BJ (cell line): ENCODE data around the gene NAV2. TPM values are rescaled to one million over a fixed set of nuclear protein-coding genes. Genes with fewer than 3 reads are reported as not detected.

Source experiments
- CTCF ChIA-PET: fragments of 350-600 bp; formaldehyde crosslinking; extraction: SDS; loops from one replicate; lab custom pipeline; 2021; ENCODE audit warnings: antibody characterized with exemption, inconsistent platforms; lab: Yijun Ruan, JAX
- POLR2A ChIA-PET: fragments of 300-600 bp; sonication (Branson Sonifier 250); formaldehyde crosslinking; extraction: SDS; loops from one replicate; lab custom pipeline; 2021; ENCODE audit warnings: antibody characterized with exemption; lab: Charles Lee
- DNase-seq: peaks from one replicate; pipeline ENCODE4 v3.0.0-alpha.2; 2011; ENCODE audit warnings: low read depth
- H3K27me3 ChIP-seq: 2 replicates; pipeline ENCODE4 v1.6.0; 2011; ENCODE audit warnings: low read length; ENCODE audit not compliant: control insufficient read depth, insufficient read depth
- H3K36me3 ChIP-seq: 2 replicates; pipeline ENCODE4 v1.5.1; 2011; ENCODE audit warnings: low read length; ENCODE audit not compliant: control insufficient read depth, insufficient read depth
- H3K4me3 ChIP-seq: 2 replicates; pipeline ENCODE4 v1.5.1; 2011; ENCODE audit warnings: low read depth, mild to moderate bottlenecking, control low read depth, low read length
- polyA plus RNA-seq: library from polyadenylated mRNA; depleted of rRNA; stranded (reverse); fragments of >200 nt; gene quantifications from 2 replicates; pipeline ENCODE4 v1.2.3, GENCODE V29; 2011
- TF ChIP-seq, protein P1 (sequence below): IDR thresholded peaks from 2 replicates; pipeline ENCODE4 v1.5.1; 2011; ENCODE audit warnings: low read depth, mild to moderate bottlenecking, control low read depth, inconsistent platforms, low read length, moderate library complexity; ENCODE audit not compliant: insufficient read depth

NAV2 gene
- polyA plus RNA-seq, 1 experiment: 6.1 TPM

- DNase-seq: no peak
- no peaks in the 10 kb centered on the region for H3K36me3 ChIP-seq
- H3K27me3 ChIP-seq: no peaks in the 10 kb centered on the region
- H3K4me3 ChIP-seq: no peak overlapping the region
- TF ChIP-seq, protein P1, sequence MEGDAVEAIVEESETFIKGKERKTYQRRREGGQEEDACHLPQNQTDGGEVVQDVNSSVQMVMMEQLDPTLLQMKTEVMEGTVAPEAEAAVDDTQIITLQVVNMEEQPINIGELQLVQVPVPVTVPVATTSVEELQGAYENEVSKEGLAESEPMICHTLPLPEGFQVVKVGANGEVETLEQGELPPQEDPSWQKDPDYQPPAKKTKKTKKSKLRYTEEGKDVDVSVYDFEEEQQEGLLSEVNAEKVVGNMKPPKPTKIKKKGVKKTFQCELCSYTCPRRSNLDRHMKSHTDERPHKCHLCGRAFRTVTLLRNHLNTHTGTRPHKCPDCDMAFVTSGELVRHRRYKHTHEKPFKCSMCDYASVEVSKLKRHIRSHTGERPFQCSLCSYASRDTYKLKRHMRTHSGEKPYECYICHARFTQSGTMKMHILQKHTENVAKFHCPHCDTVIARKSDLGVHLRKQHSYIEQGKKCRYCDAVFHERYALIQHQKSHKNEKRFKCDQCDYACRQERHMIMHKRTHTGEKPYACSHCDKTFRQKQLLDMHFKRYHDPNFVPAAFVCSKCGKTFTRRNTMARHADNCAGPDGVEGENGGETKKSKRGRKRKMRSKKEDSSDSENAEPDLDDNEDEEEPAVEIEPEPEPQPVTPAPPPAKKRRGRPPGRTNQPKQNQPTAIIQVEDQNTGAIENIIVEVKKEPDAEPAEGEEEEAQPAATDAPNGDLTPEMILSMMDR: no peak
- CTCF ChIA-PET: interaction anchor here (1.0 to 1.4 kb wide), 3 partner anchors 9 to 329 kb away, joined by 3 to 4 read pairs (median 3); no protein-coding TSS in a partner anchor
- POLR2A ChIA-PET: no interaction called here
Measured at GRCh38 chr11:20025332-20025840, 312.7 kb downstream of the NAV2 start.

- Histone ChIP-seq H3K27me3 (no peaks in the 10 kb centered on the region), H3K36me3 (no peaks in the 10 kb centered on the region), H3K4me3 (no peak overlapping the region)
- TF ChIP-seq, protein P1: no peak
- no peak for DNase-seq
- ChIA-PET POLR2A (no interaction called here), CTCF (no interaction called here)
Measured at GRCh38 chr11:20026629-20027555, 314.3 kb downstream of the NAV2 start.

DNA sequence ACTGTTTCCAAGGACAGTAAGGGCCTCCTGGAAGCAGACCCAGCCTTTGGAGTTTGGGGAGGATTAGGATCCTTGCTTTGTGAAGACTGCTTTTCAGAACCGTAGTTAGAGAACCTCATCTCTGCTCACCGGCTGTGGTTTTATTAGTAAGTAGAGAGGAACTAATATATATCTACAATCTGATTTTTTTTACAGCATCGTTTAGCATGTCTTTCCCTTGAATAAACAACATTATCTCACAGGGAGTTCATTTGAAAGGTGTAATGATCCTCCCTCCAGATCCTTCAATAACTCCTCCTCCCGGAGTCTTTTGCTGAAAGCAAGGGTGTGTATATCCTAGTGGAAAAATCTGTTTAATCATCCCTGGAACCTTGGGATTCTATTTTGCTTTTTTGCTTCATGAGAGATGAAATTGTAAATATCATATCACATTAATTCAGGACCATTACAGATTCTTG is 314.9 kb downstream of the NAV2 start:
- no peaks in the 10 kb centered on the region for H3K36me3 ChIP-seq
- no peaks in the 10 kb centered on the region for H3K27me3 ChIP-seq
- DNase-seq: no peak
- TF ChIP-seq, protein P1: no peak
- ChIA-PET CTCF (interaction anchor here (1.9 kb wide), 1 partner anchor 77 kb away, joined by 6 read pairs; no protein-coding TSS in a partner anchor), POLR2A (no interaction called here)
- H3K4me3 ChIP-seq: no peak overlapping the region

- POLR2A ChIA-PET: no interaction called here
Measured at GRCh38 chr11:20029193-20029592, 316.6 kb downstream of the NAV2 start.

More at GRCh38 chr11:20029193-20029592, 316.6 kb downstream of the NAV2 start:
- no peaks in the 10 kb centered on the region for H3K27me3 ChIP-seq
- DNase-seq: no peak
- CTCF ChIA-PET: interaction anchor here (1.9 kb wide), 1 partner anchor 79 kb away, joined by 6 read pairs; no protein-coding TSS in a partner anchor
- H3K4me3 ChIP-seq: no peak overlapping the region
- TF ChIP-seq, protein P1: no peak
- H3K36me3 ChIP-seq: no peaks in the 10 kb centered on the region
